Gastrocnemius medialis (tissue), 4 donors: ENCODE results near the gene WDR46.

Source experiments
- CTCF ChIP-seq, 5 experiments: fragments of 450-650 bp in 3 of 5; fragments of 200-600 bp in 2 of 5; sonication (generic) in 2 of 5; IDR thresholded peaks in 4 of 5; conservative IDR thresholded peaks in 1 of 5; 1 replicate in 4 of 5; 2 replicates in 1 of 5; pipeline ENCODE4 v1.5.1; 2016 to 2019; ENCODE audit warnings: antibody characterized with exemption in 5 of 5, mild to moderate bottlenecking in 3 of 5, moderate library complexity in 3 of 5
- POLR2A ChIP-seq, 2 donors: fragments of 450-650 bp; IDR thresholded peaks; one replicate each; pipeline ENCODE4 v1.6.1; 2017; ENCODE audit warnings: antibody characterized with exemption in 2 of 2, mild to moderate bottlenecking in 2 of 2, moderate library complexity in 2 of 2

GRCh38 chr6:33286946-33287914, 1.8 kb downstream of the WDR46 start:
- TF ChIP-seq CTCF (IDR thresholded peaks at IDR 0.05 in 4 of 5, conservative IDR thresholded peaks at IDR 0.05 in 1 of 5) (no peak), POLR2A (IDR thresholded peaks at IDR 0.05) (no peak)
